Spleen (tissue), 7 donors: ENCODE measurements around the gene MPST.
A peak's percentile ranks its signal among the peaks of the same experiment; 100 is the strongest.

Experiments
- POLR2A ChIP-seq, 3 donors: fragments of 450-650 bp; IDR thresholded peaks; one replicate each; pipeline ENCODE4 v1.5.1; 2017; ENCODE audit warnings: antibody characterized with exemption in 3 of 3, mild to moderate bottlenecking in 1 of 3
- TF ChIP-seq, protein P1 (sequence below), 11 experiments: fragments of 200-600 bp in 7 of 11; fragments of 450-650 bp in 4 of 11; sonication (generic) in 4 of 11; IDR thresholded peaks in 8 of 11; conservative IDR thresholded peaks in 3 of 11; 1 replicate in 7 of 11; 2 replicates in 4 of 11; pipeline versions ENCODE4 v1.4.0 to v1.8.0; 2016 to 2021; ENCODE audit warnings: antibody characterized with exemption in 11 of 11, inconsistent platforms in 4 of 11, mild to moderate bottlenecking in 1 of 11
- donor health status: DM: no; HTN: no; CAD: no; lungs with moderate emphysema.
- donor health status: DM: no; HTN: no; CAD: no.
- donor health status: DM: no; HTN: no; CAD: no.

DNA sequence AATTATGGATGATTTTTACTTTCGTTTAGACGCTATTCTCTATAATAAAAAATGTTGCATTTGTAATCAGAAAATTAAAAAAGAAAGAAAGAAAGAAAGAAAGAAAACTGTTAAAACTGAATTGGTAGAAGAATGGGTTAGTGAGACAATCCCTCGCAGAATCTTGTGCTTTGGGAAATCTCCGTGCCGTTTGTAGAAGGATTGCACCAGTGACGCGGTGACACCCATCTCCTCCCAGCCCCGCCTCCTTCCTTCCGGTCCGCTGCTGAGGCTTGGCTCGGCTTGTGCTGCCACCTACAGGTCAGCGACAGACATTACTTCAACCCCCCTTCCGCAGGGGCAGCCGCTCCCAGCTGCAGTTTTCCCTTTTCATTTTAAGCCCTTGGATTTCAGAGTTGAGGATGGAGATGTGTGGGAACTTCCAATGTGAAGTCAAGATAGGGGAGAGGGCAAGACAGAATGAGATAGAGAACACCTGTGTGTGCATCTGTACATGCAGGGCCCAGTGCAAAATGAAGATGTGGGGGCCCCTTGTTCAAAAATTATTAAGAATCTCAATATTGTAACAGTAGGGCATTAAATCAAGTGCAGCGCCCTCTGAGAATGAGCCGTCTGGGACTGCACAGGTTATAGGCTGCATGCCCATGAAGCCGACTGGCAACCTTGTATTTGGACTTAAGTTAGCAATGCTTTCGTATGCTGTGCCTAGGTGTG is 41.4 kb upstream of the MPST start:
- no peak for TF ChIP-seq POLR2A (IDR thresholded peaks at IDR 0.05)
- TF ChIP-seq, protein P1, sequence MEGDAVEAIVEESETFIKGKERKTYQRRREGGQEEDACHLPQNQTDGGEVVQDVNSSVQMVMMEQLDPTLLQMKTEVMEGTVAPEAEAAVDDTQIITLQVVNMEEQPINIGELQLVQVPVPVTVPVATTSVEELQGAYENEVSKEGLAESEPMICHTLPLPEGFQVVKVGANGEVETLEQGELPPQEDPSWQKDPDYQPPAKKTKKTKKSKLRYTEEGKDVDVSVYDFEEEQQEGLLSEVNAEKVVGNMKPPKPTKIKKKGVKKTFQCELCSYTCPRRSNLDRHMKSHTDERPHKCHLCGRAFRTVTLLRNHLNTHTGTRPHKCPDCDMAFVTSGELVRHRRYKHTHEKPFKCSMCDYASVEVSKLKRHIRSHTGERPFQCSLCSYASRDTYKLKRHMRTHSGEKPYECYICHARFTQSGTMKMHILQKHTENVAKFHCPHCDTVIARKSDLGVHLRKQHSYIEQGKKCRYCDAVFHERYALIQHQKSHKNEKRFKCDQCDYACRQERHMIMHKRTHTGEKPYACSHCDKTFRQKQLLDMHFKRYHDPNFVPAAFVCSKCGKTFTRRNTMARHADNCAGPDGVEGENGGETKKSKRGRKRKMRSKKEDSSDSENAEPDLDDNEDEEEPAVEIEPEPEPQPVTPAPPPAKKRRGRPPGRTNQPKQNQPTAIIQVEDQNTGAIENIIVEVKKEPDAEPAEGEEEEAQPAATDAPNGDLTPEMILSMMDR (IDR thresholded peaks at IDR 0.05 in 8 of 11, conservative IDR thresholded peaks at IDR 0.05 in 3 of 11), result peak; percentile 92 to 98 (median 96)
